Psoas muscle (tissue), 8 donors: ENCODE data around the gene PCYOX1L. TPM values are rescaled to one million over a fixed set of nuclear protein-coding genes. Genes with fewer than 3 reads are reported as not detected.

Experiments used
- ATAC-seq, 4 donors: fragments of 200-7000 bp; cut with Tn5 transposase; one replicate each; pipeline ENCODE4 v1.9.1; 2020; ENCODE audit warnings: moderate library complexity in 3 of 4, mild to moderate bottlenecking in 2 of 4
- DNase-seq, 2 donors: peaks; one replicate each; pipeline ENCODE4 v3.0.0-alpha.2; 2020
- H3K27ac ChIP-seq: fragments of 200-600 bp; one replicate; pipeline ENCODE4 v1.8.0; 2022
- H3K27me3 ChIP-seq, 3 donors: fragments of 200-600 bp in 1 of 3; one replicate each; pipeline versions ENCODE4 v1.6.1 to v1.8.0; 2013 to 2022; ENCODE audit warnings: low read length in 2 of 3, mild to moderate bottlenecking in 2 of 3, moderate library complexity in 1 of 3; ENCODE audit not compliant: insufficient read depth in 3 of 3
- H3K36me3 ChIP-seq, 2 donors: fragments of 200-600 bp in 1 of 2; one replicate each; pipeline versions ENCODE4 v1.6.1 to v1.8.0; 2013 to 2022; ENCODE audit warnings: low read depth in 1 of 2, mild to moderate bottlenecking in 1 of 2, moderate library complexity in 1 of 2; ENCODE audit not compliant: insufficient read depth in 1 of 2
- H3K4me1 ChIP-seq: fragments of 200-600 bp; one replicate; pipeline ENCODE4 v1.8.0; 2022
- H3K4me3 ChIP-seq: fragments of 200-600 bp; one replicate; pipeline ENCODE4 v1.8.0; 2022; ENCODE audit warnings: mild to moderate bottlenecking
- H3K9me3 ChIP-seq: fragments of 200-600 bp; one replicate; pipeline ENCODE4 v1.8.0; 2022
- CTCF ChIP-seq: fragments of 200-600 bp; IDR thresholded peaks from one replicate; pipeline ENCODE4 v1.8.0; 2022; ENCODE audit warnings: antibody characterized with exemption
- WGBS, 3 donors: extraction: QIAGEN DNeasy Blood & Tissue Kit; methylation state at CpG; one replicate each; pipeline versions ENCODE4 v1.1.6 to v1.1.7; 2013; 5-methylcytosine and 5-hydroxymethylcytosine counted together
- intact Hi-C, 2 donors: fragments of 100-400 bp; cut with DNase I; formaldehyde crosslinking; loops; one replicate each; pipeline versions ENCODE4 v1.11.0 to v1.14.2; 2022
- polyA plus RNA-seq, 3 donors: library from polyadenylated mRNA; stranded (reverse); fragments of 200-250 nt; gene quantifications; one replicate each; pipeline ENCODE4 v1.2.3, GENCODE V29; 2013
- total RNA-seq, 4 donors: library from RNA; stranded (reverse); fragmentation: NEBNext Ultra II Directional in 2 of 4; extraction: Animal tissue kit (Norgen Biotek cat#: 25700) in 2 of 4; gene quantifications; one replicate each; pipeline versions ENCODE4 v1.2.1 to v1.2.4, GENCODE V29; 2021 to 2023
- donor health status: healthy with polysubstance abuse.
- donor health status: DM: no; HTN: no; CAD: no; lungs with moderate emphysema.
- donor health status: Bipolar disorder and iron deficiency.
- donor health status: healthy.
- donor health status: DM: yes; HTN: yes; CAD: no.
- donor health status: DM: no; HTN: no; CAD: no.
- donor health status: DM: no; HTN: no; CAD: no.
- donor health status: DM: yes; HTN: yes; CAD: no.

Gene PCYOX1L
- total and polyA plus RNA-seq, 7 donors, result 0.28 to 2.7 (median 0.70) TPM

GRCh38 chr5:149341876-149342275 lies 16.0 kb upstream of the PCYOX1L start:
- H3K4me1 ChIP-seq, result peaks cover 13% of the 10 kb centered on the region
- no peak for TF ChIP-seq CTCF
- peaks cover 3 to 51% of the 10 kb centered on the region in 2 donors for H3K36me3 ChIP-seq
- no peak overlapping the region for H3K27ac ChIP-seq
- no peaks in the 10 kb centered on the region for H3K9me3 ChIP-seq
- ATAC-seq (no peak), DNase-seq (no peak)
- no peaks in the 10 kb centered on the region for H3K27me3 ChIP-seq
- intact Hi-C loops, result no loop called here
- H3K4me3 ChIP-seq, result no peak overlapping the region

- intact Hi-C loops, result no loop called here
- H3K27me3 ChIP-seq, result no peaks in the 10 kb centered on the region
- peaks cover 3 to 49% of the 10 kb centered on the region in 2 donors for H3K36me3 ChIP-seq
- peaks cover 13% of the 10 kb centered on the region for H3K4me1 ChIP-seq
- H3K27ac ChIP-seq, result peak overlapping the region; percentile 85
- TF ChIP-seq CTCF, result no peak
- peak overlapping the region; percentile 86 for H3K4me3 ChIP-seq
- no peaks in the 10 kb centered on the region for H3K9me3 ChIP-seq
- no peak for ATAC-seq
- no peak for DNase-seq
- WGBS, 3 donors, result 86 to 92% (median 87%) methylated on average over 2 of the region's 2 CpGs
Measured at GRCh38 chr5:149344151-149344550, 13.7 kb upstream of the PCYOX1L start.

GRCh38 chr5:149345147-149345891 lies 12.5 kb upstream of the PCYOX1L start, which contains the start of gene GRPEL2:
GRPEL2 (plus strand) TSS chr5:149345499; CDS start chr5:149345540, 41 bp downstream.
- Histone ChIP-seq H3K27ac (peak within 1 kb of the TSS; percentile 85), H3K36me3 (peaks cover 8 to 49% of the 10 kb centered on the region in 2 donors), H3K4me1 (peaks cover 13% of the 10 kb centered on the region), H3K9me3 (no peaks in the 10 kb centered on the region), H3K27me3 (no peaks in the 10 kb centered on the region), H3K4me3 (peak within 1 kb of the TSS; percentile 86)
- DNase-seq (peak; percentile 95 to 98), ATAC-seq (peak; percentile 98 to 99 (median 98))
- WGBS, 3 donors, result 0 to 1% (median 0%) methylated on average over 54 of the region's 54 CpGs
- intact Hi-C loops, result no loop called here
- no peak for TF ChIP-seq CTCF

GRCh38 chr5:149345892-149346222 lies 12.0 kb upstream of the PCYOX1L start:
- DNase-seq (no peak), ATAC-seq (peak in 3 of 4 donors; percentile 1 to 20 (median 7))
- no peaks in the 10 kb centered on the region for H3K27me3 ChIP-seq
- WGBS, 3 donors, result 1 to 2% (median 1%) methylated on average over 11 of the region's 11 CpGs
- H3K4me1 ChIP-seq, result peaks cover 13% of the 10 kb centered on the region
- peak overlapping the region; percentile 86 for H3K4me3 ChIP-seq
- no peaks in the 10 kb centered on the region for H3K9me3 ChIP-seq
- intact Hi-C loops, result no loop called here
- no peak for TF ChIP-seq CTCF
- peaks cover 12 to 49% of the 10 kb centered on the region in 2 donors for H3K36me3 ChIP-seq
- peak overlapping the region; percentile 85 for H3K27ac ChIP-seq

GRCh38 chr5:149348518-149348917 lies 9.3 kb upstream of the PCYOX1L start:
- Histone ChIP-seq H3K27ac (no peak overlapping the region), H3K4me1 (peaks cover 13% of the 10 kb centered on the region), H3K9me3 (no peaks in the 10 kb centered on the region), H3K27me3 (no peaks in the 10 kb centered on the region), H3K36me3 (peaks cover 18 to 65% of the 10 kb centered on the region in 2 donors), H3K4me3 (no peak overlapping the region)
- WGBS, 3 donors, result 70 to 90% (median 79%) methylated on average over 1 of the region's 1 CpG
- no peak for TF ChIP-seq CTCF
- intact Hi-C loops, result no loop called here
- DNase-seq (no peak), ATAC-seq (no peak)
